HG03135 (cell line): Measurements from ENCODE around the gene NACC1.
"Not testable (repeated sequence)": the region's sequence is repeated elsewhere in the genome, so short reads cannot be mapped to it uniquely, and the experiment has no call there.

Experiments used
- ATAC-seq: cut with Tn5 transposase; IDR thresholded peaks from one replicate; pipeline ENCODE4 v1.9.1; 2021; ENCODE audit warnings: mild to moderate bottlenecking, moderate library complexity; ENCODE audit not compliant: unreplicated experiment

NACC1 gene

GRCh38 chr19:13160557-13160956 lies 42.5 kb downstream of the NACC1 start:
- ATAC-seq: no peak

GRCh38 chr19:13162724-13163608 lies 44.9 kb downstream of the NACC1 start:
- ATAC-seq: no peak

GRCh38 chr19:13163609-13164342 lies 45.7 kb downstream of the NACC1 start:
- ATAC-seq: no peak

GRCh38 chr19:13164343-13165161 lies 46.5 kb downstream of the NACC1 start:
- ATAC-seq: no peak

GRCh38 chr19:13165162-13165997 lies 47.3 kb downstream of the NACC1 start:
- ATAC-seq: no peak

- ATAC-seq: not testable (repeated sequence)
Observed at GRCh38 chr19:13166151-13166550, 48.1 kb downstream of the NACC1 start.

GRCh38 chr19:13169769-13170168 lies 51.7 kb downstream of the NACC1 start:
- no peak for ATAC-seq

GRCh38 chr19:13171146-13171545 lies 53.1 kb downstream of the NACC1 start:
- ATAC-seq: no peak

- no peak for ATAC-seq
Observed at GRCh38 chr19:13172346-13173138, 54.5 kb downstream of the NACC1 start.

GRCh38 chr19:13173139-13173737 lies 55.2 kb downstream of the NACC1 start:
- ATAC-seq: no peak

- no peak for ATAC-seq
Observed at GRCh38 chr19:13176345-13176744, 58.3 kb downstream of the NACC1 start.

- not testable (repeated sequence) for ATAC-seq
Observed at GRCh38 chr19:13177584-13177983, 59.5 kb downstream of the NACC1 start.

- not testable (repeated sequence) for ATAC-seq
Observed at GRCh38 chr19:13178291-13178690, 60.2 kb downstream of the NACC1 start.

GRCh38 chr19:13181747-13182388 lies 63.8 kb downstream of the NACC1 start:
- no peak for ATAC-seq

GRCh38 chr19:13184926-13185325 lies 66.9 kb downstream of the NACC1 start:
- not testable (repeated sequence) for ATAC-seq

- ATAC-seq: not testable (repeated sequence)
Observed at GRCh38 chr19:13185763-13186657, 67.9 kb downstream of the NACC1 start.

- not testable (repeated sequence) for ATAC-seq
Observed at GRCh38 chr19:13186688-13187087, 68.6 kb downstream of the NACC1 start.
